ENCODE data around the gene GUCD1. TPM values are rescaled to one million over a fixed set of nuclear protein-coding genes. Genes with fewer than 3 reads are reported as not detected.

GUCD1 gene
- total RNA-seq: 149 and 177 TPM in 2 replicates

GRCh38 chr22:24554313-24555164 lies at the start of gene GUCD1:
TSS of gene GUCD1 (minus strand) at chr22:24555138. CDS start at chr22:24554991, 147 bp downstream.

GRCh38 chr22:24602847-24603769 lies 48.2 kb upstream of the GUCD1 start, which contains the start of gene GGT1:
TSS of gene GGT1 (plus strand) at chr22:24603193. CDS start at chr22:24611082, 7,889 bp downstream.

GRCh38 chr22:24592851-24593558 lies 38.1 kb upstream of the GUCD1 start, which contains the start of gene LRRC75B:
TSS of gene LRRC75B (minus strand) at chr22:24593073. CDS start at chr22:24593039, 34 bp downstream.

GRCh38 chr22:24555165-24556039 lies 464 bp upstream of the GUCD1 start, which contains the start of gene SNRPD3:
TSS of gene SNRPD3 (plus strand) at chr22:24555999. CDS start at chr22:24557675, 1,676 bp downstream.

GRCh38 chr22:24494528-24495364 lies 60.2 kb downstream of the GUCD1 start, which contains the start of gene UPB1:
TSS of gene UPB1 (plus strand) at chr22:24495332. CDS start at chr22:24495404, 72 bp downstream.

Other genes with a start within 250 kb of the GUCD1 start
- gene ADORA2A, start 127.5 kb downstream of the GUCD1 start, total RNA-seq: 37.6 and 91.5 TPM in 2 replicates
- gene UPB1, start 59.8 kb downstream of the GUCD1 start, total RNA-seq: 0.09 and 0.94 TPM in 2 replicates
- 190 and 254 TPM in 2 replicates for gene SNRPD3, start 861 bp upstream of the GUCD1 start, total RNA-seq
- gene LRRC75B, start 37.9 kb upstream of the GUCD1 start, total RNA-seq: 2.3 and 3.5 TPM in 2 replicates
- 0.66 and 0.90 TPM in 2 replicates for gene GGT1, start 48.1 kb upstream of the GUCD1 start, total RNA-seq
- gene PIWIL3, start 219.6 kb upstream of the GUCD1 start, total RNA-seq: under 0.01 TPM in 1 of 2 replicates, not detected in the other